NCI-H2227 (cell line): ENCODE results near the gene NUDT6.

Experiments used
- DNase-seq: peaks from one replicate; lab custom pipeline; 2025; ENCODE audit not compliant: unreplicated experiment; lab: John Stamatoyannopoulos, UW

NUDT6 gene

GRCh38 chr4:122914938-122915337 is 7.5 kb downstream of the NUDT6 start:
- DNase-seq: no peak

GRCh38 chr4:122914292-122914904 is 8.0 kb downstream of the NUDT6 start:
- DNase-seq: no peak

DNA sequence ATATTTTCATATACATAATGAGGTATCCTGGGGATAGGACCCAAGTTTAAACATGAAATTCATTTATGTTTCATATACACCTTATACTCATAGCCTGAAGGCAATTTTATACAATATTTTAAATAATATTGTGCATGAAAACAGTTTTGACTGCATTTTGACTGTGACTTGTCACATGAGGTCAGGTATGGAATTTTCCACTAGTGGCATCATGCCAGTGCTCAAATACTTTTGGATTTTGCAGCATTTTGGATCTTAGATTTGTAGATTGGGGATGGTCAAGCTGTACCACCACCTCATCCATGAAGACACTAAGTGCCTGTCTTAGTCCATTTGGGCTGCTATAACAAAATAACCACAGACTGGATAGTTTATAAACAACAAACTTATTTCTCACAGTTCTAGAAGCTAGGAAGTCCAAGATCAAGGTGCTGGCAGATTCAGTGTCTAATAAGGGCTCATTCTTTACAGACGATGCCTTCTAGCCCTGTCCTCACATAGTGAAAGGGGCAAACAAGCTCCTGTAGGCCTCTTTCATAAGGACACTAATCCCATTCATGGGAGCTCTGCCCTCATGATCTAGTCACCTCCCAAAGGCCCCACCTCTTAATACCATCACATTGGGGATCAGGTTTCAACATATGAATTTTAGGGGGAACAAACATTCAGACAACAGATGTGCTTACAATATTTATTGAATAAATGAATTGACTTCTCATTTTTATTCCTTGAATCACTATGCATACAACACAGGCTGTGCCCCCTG is 9.4 kb downstream of the NUDT6 start:
- DNase-seq: no peak

DNA sequence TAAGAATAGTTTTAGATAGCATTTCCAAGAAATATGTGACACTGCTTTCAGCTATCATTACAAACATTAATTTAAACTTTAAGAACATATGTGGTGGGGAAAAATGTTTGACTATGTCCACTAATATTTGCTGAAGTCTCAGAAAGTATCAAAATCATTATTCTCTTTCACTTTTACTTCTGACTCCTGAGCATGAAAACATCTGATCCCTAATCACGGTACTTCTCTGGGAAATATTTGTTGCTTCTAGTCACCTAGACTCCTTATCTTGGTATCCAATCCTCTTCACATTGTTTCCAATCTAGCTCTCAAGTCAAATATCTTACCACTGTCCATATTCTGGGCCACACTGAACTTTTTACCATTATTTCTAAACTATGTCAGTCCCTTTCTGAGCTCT is 10.8 kb downstream of the NUDT6 start:
- no peak for DNase-seq

GRCh38 chr4:122909683-122910082 is 12.7 kb downstream of the NUDT6 start:
- DNase-seq: no peak

GRCh38 chr4:122908223-122908622 is 14.2 kb downstream of the NUDT6 start:
- DNase-seq: no peak

DNA sequence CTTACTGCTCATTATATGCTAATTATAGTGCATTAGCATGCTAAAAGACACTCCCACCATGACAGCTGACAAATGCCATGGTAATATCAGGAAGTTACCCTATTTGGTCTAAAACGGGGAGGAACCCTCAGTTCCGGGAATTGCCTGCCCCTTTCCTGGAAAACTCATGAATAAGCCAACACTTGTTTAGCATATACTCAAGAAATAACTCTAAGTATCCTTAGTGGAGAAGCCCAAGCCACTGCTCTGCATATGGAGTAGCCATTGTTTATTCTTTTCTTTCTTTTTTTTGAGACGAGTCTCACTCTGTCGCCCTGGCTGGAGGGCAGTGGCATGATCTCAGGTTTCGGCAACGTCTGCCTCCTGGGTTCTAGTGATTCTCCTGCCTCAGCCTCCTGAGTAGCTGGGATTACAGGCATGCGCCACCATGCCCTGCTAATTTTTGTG is 15.5 kb downstream of the NUDT6 start:
- DNase-seq: no peak

DNA sequence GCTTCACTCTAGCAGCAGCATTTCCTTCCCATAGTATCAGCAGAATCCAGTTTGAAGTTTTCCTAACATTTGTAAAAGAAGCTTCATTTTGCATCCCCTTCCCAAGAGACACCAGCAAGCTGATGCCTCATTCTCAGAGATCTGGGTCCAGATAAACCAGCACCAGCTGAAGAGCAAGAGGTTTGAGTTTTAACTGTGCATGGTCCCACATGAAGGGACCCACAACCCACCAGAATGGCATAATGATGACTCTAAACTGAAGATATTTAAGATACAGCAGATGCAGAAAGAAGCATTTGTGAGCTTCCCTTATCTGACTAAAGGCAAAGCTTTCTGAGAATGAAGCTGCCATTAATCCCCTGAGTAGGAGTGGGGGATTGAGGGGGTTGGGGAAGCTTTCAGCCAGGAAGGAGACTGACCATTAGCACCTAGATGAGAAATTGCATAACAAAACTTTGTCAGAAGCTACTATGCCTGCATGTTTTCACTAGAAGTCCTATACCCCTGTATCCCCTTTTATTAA is 18.6 kb downstream of the NUDT6 start:
- no peak for DNase-seq

DNA sequence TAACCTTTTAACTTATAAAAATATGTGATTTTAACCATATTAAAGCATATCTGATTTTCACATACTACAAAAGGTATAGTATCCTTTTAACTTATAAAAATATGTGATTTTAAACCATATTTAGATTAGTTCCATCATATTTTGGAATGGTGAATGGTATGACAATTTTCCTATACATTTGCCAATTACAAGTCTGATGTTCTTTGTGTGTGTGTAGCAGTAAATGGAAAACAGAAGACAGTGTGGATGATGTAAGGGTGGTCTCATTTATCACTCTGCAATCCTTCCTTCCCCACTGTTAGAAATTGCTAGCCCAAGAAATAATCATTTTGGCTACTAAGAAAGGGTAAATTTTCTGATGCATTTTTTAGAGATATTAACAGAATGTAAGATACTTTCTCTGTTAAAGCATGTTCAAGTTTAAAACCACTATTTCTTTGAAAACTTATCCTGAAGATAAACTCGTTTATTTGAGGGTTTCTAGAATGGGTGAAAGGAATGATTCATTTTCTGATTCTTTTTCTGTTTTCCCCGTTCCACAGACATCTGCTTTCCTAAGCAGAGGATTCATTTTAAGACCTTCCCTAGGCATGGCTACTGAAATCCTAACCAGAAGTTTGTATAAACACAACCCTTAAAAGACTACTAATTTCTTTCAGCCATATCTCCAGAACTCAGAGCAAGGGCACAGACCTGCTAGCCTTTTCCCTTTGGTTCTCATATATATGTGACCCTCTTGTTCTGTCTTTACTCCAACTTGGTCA is 21.0 kb downstream of the NUDT6 start:
- DNase-seq: no peak

- no peak for DNase-seq
Observed at GRCh38 chr4:122900314-122900713, 22.1 kb downstream of the NUDT6 start.

DNA sequence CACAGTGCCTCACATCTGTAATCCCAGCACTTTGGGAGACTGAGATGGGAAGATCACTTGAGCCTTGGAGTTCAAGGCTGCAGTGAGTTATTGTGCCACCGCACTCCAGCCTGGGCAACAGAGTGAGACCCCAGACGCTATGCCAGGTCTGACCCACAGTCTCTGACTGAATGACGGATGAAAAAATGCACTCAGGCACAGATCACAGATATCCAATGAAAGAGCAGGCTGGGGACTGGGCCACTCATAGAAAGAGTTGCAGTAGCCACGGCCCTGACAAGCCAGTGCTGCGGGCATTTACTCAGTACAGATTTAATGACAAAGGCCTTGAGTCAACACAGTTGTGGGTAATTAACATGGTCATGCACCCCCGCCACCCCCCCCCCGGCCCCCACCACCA is 22.7 kb downstream of the NUDT6 start:
- no peak for DNase-seq

DNA sequence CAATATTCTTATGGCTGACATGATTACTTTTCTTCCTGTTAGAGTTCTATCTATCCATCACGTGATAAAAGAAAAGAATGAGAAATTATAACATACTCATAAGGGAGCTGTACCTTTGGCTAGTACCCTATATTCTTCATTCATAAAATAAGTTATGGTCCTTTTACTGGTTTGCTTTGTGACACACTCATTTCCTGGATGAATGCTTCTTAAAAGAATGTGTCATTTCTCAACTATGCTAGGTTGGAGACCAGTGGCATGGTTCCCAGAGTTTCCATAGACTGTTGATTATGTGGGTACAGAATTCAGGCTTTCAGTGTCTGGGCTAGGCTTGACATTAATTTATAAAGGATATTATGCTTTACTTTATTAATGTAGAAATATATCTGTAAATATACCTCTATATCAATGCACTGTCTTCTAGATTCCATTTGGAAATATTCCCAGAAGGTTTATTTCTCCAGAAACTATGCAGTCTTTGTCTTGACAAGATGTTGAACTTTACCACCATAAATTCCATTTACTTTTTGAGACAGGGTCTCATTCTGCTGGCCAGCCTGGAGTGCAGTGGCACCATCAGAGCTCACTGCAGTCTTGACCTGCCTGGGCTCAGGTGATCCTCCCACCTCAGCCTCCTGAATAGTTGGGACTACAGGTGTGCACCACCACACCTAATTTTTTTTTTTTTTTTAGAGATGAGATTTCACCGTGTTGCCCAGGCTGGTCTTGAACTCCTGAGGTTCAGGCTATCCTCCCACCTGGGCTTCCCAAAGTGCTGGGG is 23.8 kb downstream of the NUDT6 start:
- DNase-seq: no peak

- DNase-seq: no peak
Observed at GRCh38 chr4:122896270-122896669, 26.1 kb downstream of the NUDT6 start.

DNA sequence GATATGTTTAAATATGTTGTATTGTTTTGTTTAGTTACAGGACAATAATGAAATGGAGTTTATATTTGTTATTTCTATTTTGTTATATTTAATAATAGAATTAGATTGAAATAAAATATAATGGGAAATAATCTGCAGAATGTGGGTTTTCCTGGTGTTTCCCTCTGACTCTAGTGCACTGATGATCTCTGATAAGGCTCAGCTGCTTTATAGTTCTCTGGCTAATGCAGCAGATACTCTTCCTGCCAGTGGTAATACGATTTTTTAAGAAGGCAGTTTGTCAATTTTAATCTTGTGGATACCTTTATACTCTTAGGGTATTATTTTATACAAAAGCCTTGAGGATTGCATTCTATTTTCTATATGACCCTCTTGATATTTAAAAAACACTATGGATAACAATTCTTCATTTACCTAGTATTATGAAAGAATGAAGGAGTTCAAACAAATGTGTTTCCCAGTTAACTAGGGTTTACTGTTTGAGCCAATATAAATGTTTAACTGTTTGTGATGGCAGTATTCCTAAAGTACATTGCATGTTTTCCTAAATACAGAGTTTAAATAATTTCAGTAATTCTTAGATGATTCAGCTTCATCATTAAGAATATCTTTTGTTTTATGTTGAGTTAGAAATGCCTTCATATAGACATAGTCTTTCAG is 26.9 kb downstream of the NUDT6 start:
- DNase-seq: no peak

DNA sequence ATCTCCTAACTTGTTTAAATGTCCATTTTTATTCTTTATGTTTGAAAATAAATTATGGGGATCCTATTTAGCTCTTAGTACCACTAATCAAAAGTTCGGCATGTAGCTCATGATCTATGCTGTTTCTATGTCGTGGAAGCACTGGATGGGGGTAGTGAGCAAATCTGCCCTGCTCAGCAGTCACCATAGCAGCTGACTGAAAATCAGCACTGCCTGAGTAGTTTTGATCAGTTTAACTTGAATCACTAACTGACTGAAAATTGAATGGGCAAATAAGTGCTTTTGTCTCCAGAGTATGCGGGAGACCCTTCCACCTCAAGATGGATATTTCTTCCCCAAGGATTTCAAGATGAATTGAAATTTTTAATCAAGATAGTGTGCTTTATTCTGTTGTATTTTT is 27.6 kb downstream of the NUDT6 start:
- no peak for DNase-seq

DNA sequence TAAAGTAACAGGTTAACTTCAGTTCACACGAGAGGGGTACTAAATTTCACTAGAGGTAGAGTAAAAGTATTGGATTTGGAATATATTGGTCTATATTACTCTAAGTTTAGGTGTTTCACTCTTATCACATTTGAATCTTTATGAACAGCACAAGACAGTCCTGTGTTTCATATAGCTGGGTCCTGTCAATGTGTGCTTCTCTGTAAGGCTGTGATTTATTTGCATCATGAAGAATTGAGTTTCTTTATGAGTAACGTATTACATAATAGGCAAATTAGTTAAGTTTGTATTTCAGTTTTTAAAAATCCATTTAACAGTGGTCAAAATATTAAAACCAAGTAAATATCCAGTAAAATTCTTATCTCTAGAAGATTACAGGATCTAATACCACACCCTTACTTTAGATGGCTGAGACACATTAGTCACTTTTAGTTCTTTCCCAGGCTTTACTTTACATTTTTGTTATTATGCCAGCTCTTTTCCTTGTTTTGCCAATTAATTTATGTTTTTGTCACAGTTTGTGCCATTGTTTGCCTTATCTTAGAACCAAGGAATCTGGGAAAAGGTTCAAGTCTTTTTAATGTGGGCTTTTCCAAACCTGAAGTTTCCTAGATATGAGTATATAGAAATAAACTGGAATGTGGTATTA is 32.1 kb downstream of the NUDT6 start:
- DNase-seq: no peak

- no peak for DNase-seq
Observed at GRCh38 chr4:122889726-122890125, 32.7 kb downstream of the NUDT6 start.

- DNase-seq: no peak
Observed at GRCh38 chr4:122884499-122884898, 37.9 kb downstream of the NUDT6 start.

DNA sequence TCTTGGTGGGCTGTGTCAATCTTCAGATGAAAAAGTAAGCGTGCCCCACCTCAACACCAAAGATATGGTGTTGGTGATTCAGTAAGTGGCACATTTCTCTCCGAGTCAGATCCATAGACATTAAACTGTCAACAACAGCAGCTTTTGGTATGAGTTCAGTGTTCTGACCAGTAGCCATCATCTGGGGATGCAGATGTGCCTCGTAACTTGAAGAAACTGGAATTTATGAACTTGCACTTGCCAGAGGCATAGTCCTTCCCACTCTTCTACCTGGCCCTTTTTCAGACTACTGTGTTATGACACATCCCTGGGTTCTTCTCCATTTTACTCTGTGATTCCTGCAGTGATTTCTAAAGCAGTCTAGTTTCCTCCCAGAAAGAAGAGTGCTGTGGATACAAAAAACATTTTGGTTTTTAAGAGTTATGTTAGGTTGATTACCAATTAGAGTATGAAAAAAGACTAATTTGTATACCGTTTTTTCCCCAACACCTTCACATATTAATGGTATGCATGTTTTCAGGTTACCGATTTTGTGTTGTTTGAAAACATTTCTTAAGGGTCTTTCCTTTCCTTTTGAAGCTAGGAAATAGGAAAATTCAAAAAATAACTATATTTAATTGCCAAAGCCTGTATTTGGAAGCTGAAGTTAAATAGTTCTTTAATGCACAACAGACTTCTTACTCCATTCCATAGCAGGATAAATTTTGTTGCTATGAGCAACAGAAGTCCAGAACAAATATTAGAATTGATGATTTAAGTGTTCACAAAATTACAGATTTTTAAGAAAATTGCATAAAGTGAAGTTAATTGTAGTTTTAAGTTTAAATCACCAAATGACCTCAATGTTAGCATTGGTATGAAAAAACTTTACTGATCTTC is 39.3 kb downstream of the NUDT6 start:
- no peak for DNase-seq
